NCI-H1417 treated with DMSO at 0.1 percent for 48 hours (cell line): ENCODE data around the gene OR52M1.
"Not testable (repeated sequence)": the region's sequence is repeated elsewhere in the genome, so short reads cannot be mapped to it uniquely, and the experiment has no call there.

Experiments
- DNase-seq: peaks from one replicate; lab custom pipeline; 2025; lab: John Stamatoyannopoulos, UW

The OR52M1 gene

GRCh38 chr11:4544891-4545290 lies at the start of gene OR52M1:
OR52M1 (plus strand) TSS chr11:4545191; CDS start chr11:4545191, 0 bp downstream.
- no peak for DNase-seq

DNA sequence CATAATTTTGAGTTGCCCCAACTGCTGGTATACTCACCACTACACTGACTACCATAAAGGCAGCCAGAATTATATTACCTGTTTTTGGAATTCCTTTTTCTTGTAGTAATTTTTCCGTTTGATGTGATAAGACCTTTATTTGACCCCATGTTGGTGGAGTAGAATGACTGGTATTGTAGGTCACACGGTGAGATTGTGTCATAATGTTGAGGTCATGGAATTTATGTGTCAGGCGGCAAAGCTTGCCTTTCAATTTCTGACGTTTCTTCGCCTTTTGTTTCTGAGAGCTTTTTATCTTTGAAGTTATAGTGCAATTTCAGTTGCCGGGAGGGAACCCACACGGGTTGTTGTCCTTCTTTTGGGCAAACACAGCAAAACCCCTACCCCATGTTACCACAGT lies 49.5 kb upstream of the OR52M1 start:
- DNase-seq: no peak

DNA sequence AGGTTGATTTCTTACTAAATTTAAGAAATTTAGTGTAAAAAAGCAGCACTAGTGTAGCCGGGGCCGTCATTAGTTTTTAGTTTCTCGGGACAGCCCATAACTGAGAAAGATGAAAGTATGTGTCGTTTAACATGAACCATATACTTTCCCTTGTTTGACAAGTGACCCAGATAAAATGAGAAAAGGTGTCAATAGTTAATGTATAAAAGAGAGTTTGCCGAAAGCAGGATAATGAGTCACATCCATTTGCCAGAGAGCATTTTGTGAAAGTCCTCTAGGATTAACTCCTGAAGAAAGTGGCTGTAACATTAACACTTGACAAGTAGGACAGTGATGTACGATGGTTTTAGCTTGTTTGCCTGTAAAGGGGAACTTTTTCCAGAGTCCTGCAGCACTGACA lies 49.0 kb upstream of the OR52M1 start:
- DNase-seq: no peak

DNA sequence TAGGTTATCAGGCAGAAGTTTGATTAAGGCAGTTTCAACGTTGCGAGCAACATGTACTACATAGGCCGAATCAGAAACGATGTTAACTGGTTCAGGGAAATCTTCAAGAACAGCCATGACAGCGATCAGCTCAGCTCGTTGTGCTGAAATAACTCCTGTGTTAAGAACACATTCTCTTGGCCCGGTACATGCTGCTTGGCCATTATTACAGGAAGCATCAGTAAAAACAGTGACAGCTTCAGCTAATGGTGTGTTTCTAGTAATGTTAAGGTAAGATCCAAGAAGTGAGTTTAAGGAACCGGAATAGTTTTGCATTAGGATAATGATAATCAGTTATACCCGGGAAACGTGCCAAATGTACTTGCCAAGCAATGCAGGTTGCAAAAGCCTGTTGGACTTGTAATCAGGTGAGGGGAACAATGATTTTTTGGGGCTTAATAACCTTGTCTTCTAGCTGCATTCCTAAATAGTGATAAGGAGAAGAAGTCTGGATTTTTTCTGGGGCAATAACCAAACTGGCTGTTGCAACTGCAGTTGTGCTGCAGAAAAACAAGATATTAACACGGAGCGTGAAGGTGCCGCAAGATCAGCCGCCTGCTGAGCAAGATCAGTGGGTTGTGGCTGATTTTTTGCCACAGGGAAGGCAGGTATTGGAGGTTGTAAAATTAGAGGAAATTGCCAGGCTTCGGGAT lies 48.3 kb upstream of the OR52M1 start:
- DNase-seq: no peak

DNA sequence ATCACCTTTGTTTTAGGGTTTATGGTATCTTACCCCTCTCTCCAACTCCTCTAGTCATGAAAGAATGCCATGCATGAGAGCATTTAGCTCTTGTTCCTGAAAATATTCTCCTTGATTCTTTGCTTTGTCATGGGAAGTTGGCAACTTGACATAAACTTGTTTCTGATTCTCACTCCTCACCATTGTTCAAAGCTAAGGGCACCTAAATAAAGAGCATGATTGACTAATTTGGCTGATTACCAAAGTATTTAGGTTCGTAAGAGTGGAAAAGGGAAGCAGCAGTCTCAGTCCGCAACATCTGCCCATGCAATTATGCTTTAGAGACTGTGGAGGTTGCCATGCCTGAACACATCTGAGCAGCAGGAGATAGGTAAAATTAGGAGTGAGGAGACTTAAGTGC lies 36.1 kb upstream of the OR52M1 start:
- no peak for DNase-seq

GRCh38 chr11:4511282-4512245 lies 33.4 kb upstream of the OR52M1 start:
- DNase-seq: no peak

GRCh38 chr11:4514196-4514595 lies 30.8 kb upstream of the OR52M1 start:
- no peak for DNase-seq

DNA sequence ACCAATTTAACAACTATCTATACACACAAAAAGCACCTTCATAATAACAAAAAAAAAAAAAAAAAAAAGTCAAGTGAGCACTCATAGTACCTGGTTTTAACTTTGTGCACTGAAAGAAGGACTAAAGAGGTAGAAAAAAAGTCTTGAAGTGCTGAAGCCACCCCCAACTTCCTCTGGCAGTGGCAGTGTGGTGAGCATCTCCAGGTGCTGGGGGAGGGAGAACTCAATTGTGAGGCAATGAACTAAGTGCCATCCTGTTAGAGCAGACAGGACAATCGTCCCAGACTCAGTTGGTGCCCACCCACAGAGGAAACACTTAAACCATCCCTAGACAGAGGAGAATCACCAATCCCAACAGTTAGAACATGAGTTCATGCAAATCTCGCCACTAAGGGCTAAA lies 22.7 kb upstream of the OR52M1 start:
- no peak for DNase-seq

DNA sequence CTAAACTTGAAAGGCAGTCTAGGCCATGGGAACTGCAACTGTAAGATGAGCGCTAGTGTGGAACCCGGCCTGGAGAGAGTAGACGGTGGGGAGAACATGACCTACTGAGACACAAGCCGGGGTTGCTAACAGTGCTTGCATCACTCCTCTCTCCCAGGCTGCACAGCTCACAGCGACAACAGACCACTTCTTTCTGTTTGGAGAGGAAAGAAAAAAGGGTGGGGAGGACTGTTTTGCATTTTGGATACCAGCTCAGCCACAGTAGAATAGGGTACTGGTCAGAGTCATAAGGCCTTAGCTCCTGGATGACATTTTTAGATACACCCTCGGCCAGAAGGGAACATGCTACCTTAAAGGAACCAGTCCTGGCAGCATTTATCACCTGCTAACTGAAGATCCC lies 22.2 kb upstream of the OR52M1 start:
- DNase-seq: no peak

GRCh38 chr11:4523666-4524065 lies 21.3 kb upstream of the OR52M1 start:
- no peak for DNase-seq

DNA sequence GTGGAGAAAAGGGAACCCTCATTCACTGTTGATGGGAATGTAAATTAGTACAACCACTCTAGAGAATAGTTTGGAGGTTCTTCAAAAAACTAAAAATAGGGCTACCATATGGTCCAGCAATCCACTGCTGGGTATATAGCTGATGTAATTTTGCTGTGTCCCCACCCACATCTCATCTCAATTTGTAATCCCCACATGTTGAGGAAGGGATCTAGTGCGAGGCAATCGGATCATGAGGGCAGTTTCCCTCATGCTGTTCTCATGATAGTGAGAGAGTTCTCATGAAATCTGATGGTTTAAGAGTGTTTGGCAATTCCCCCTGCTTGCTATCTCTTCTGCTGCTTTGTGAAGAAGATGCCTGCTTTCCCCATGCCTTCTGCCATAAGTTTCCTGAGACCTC lies 17.1 kb upstream of the OR52M1 start:
- DNase-seq: no peak

DNA sequence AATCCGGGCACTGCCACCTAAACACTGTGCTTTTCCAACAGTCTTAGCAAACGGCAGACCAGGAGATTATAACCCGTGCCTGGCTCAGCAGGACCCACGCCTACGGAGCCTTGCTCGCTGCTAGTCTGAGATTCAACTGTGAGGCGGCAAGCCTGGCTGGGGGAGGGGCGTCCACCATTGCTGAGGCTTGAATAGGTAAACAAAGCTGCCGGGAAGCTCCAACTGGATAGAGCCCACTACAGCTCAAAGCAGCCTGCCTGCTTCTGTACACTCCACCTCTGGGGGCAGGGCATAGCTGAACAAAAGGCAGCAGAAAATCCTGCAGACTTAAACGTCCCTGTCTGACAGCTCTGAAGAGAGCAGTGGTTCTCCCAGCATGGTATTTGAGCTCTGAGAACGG lies 13.3 kb upstream of the OR52M1 start:
- not testable (repeated sequence) for DNase-seq

GRCh38 chr11:4539603-4540219 lies 5.3 kb upstream of the OR52M1 start:
- DNase-seq: no peak

GRCh38 chr11:4541071-4541470 lies 3.9 kb upstream of the OR52M1 start:
- DNase-seq: no peak

GRCh38 chr11:4543561-4543960 lies 1.4 kb upstream of the OR52M1 start:
- DNase-seq: no peak

GRCh38 chr11:4546878-4547277 lies 1.9 kb downstream of the OR52M1 start:
- no peak for DNase-seq

DNA sequence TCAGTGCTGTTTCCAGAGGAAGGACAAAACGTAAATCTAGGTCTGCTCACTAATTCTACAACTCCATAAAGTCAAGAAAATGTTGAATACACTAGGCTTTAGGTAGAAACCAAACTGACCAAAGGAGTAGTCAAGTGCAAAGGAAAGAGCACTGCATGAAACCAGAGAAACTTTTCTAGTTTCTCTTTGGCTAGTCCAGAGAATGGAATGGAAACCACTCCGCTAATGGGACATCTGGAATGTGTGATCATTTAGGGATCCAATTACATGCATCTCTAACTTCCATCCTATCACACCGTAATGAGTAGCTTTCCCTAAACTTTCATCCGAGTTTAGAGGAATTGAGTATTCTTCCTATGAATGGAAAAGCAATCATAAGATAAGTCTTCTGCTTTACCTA lies 2.4 kb downstream of the OR52M1 start:
- DNase-seq: no peak

GRCh38 chr11:4551346-4551979 lies 6.5 kb downstream of the OR52M1 start:
- DNase-seq: no peak

DNA sequence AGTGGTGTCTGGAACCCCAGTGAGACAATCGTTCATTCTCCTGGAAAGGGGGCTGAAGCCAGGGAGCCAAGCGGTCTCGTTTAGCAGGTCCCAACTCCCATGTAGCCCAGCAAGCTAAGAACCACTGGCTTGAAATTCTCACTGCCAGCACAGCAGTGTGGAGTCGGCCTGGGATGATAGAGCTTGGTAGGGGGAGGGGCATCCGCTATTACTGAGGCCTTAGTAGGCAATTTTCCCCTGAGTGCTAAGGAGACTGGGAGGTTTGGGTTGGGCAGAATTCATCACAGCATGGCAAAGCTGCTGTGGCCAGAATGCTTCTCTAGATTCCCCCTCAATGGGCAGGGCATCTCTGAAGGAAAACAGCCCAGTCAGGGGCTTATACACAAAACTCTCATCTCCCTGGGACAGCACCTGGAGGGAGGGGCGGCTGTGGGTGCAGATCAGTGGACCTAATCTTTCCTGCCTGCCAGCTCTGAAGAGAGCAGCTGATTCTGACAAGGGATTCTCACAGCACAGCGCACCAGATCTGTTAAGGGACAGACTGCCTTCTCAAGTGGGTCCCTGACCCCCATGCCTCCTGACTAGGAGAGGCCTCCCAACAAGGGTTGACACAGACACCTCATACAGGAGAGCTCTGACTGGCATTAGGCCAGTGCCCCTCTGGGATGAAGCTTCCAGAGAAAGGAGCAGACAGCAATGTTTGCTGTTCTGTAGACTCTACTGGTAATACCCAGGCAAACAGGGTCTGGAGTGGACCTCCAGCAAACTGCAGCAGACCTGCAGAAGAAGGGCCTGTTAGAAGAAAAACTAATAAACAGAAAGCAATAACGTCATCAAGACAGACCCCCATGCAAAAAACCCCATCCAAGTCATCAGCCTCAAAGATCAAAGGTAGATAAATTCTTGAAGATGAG lies 14.8 kb downstream of the OR52M1 start:
- DNase-seq: no peak

DNA sequence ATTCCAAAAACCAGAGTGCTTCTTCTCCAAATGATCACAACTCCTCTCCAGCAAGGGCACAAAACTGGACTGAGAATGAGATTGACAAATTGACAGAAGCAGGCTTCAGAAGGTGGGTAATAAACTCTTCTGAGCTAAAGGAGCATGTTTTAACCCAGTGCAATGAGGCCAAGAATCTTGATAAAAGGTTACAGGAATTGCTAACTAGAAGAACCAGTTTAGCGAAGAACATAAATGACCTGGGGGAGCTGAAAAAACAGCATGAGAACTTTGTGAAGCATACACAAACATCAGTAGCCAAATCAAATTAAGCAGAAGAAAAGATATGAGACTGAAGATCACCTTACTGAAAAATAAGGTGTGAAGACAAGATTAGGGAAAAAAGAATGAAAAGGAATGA lies 15.5 kb downstream of the OR52M1 start:
- no peak for DNase-seq

DNA sequence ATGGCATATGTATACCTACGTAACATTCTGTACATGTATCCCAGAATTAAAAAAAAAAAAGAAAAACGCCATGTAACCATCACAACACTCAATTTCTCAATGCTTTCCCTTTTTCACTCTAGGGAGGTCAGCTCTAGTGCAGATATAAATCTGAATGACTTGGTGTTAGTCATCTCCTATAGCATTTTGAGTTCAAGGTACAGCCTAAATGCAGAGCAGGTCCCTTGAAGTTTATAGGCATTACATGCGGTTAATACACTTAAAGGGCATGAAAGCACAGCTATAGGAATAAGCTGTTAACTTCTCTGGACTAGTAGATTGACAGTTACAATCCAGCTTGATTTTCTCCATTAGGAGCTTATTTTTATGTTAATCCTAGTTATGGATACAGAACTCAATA lies 20.4 kb downstream of the OR52M1 start:
- no peak for DNase-seq
